Caco-2 (cell line): ENCODE results near the gene GPR39. TPM values are rescaled to one million over a fixed set of nuclear protein-coding genes. Genes with fewer than 3 reads are reported as not detected.
A peak's percentile ranks its signal among the peaks of the same experiment; 100 is the strongest.

Experiments
- BruUV-seq: library from RNA; stranded (reverse); fragments of 400-500 nt; replicated peaks from 2 replicates; lab custom pipeline; 2021; lab: Mats Ljungman, UMichigan
- CTCF ChIA-PET: fragments of 300-600 bp; sonication (Branson Sonifier 250); formaldehyde crosslinking; loops from one replicate; lab custom pipeline; 2022; ENCODE audit warnings: antibody characterized with exemption; lab: Charles Lee
- POLR2A ChIA-PET: fragments of 300-600 bp; sonication (Branson Sonifier 250); formaldehyde crosslinking; loops from one replicate; lab custom pipeline; 2022; ENCODE audit warnings: antibody characterized with exemption; lab: Charles Lee
- DNase-seq, 2 experiments: peaks; one replicate each; pipeline versions ENCODE4 v3.0.0 to v3.0.0-alpha.2; 2020 to 2022
- H3K27me3 ChIP-seq: replicated peaks from 2 replicates; pipeline ENCODE4 v1.6.0; 2011; ENCODE audit warnings: low read length; ENCODE audit not compliant: control insufficient read depth, insufficient read depth
- H3K36me3 ChIP-seq: 2 replicates; pipeline ENCODE4 v1.5.1; 2011; ENCODE audit warnings: low read length; ENCODE audit not compliant: control insufficient read depth, insufficient read depth
- H3K4me1 ChIP-seq: fragments of 250-450 bp; sonication (Bioruptor Pico); 2 replicates; pipeline ENCODE4 v1.5.1; 2020; ENCODE audit warnings: mild to moderate bottlenecking
- H3K4me3 ChIP-seq: 2 replicates; pipeline ENCODE4 v1.5.1; 2011; ENCODE audit warnings: low read depth, mild to moderate bottlenecking, control low read depth, low read length
- H3K9me3 ChIP-seq: fragments of 250-450 bp; sonication (Bioruptor Pico); 2 replicates; pipeline ENCODE4 v1.5.1; 2020; ENCODE audit warnings: mild to moderate bottlenecking, moderate library complexity
- H3K27ac Mint-ChIP-seq: one replicate; pipeline ENCODE4 v1.8.0; 2022; ENCODE audit warnings: mixed read lengths; ENCODE audit not compliant: unreplicated experiment
- H3K27me3 Mint-ChIP-seq: one replicate; pipeline ENCODE4 v1.8.0; 2022; ENCODE audit warnings: mixed read lengths; ENCODE audit not compliant: insufficient read depth, unreplicated experiment
- H3K36me3 Mint-ChIP-seq: one replicate; pipeline ENCODE4 v1.8.0; 2022; ENCODE audit warnings: mild to moderate bottlenecking, mixed read lengths; ENCODE audit not compliant: insufficient read depth, unreplicated experiment
- H3K4me1 Mint-ChIP-seq: one replicate; pipeline ENCODE4 v1.8.0; 2022; ENCODE audit warnings: low read depth, mixed read lengths; ENCODE audit not compliant: unreplicated experiment
- H3K4me3 Mint-ChIP-seq: one replicate; pipeline ENCODE4 v1.8.0; 2022; ENCODE audit warnings: mild to moderate bottlenecking, moderate library complexity, mixed read lengths; ENCODE audit not compliant: unreplicated experiment
- H3K9me3 Mint-ChIP-seq: one replicate; pipeline ENCODE4 v1.8.0; 2022; ENCODE audit warnings: mixed read lengths; ENCODE audit not compliant: unreplicated experiment
- CTCF ChIP-seq, 2 experiments: fragments of 200-600 bp in 1 of 2; IDR thresholded peaks; 1 replicate in 1 of 2; 2 replicates in 1 of 2; pipeline versions ENCODE4 v1.5.1 to v1.8.0; 2011 to 2022; ENCODE audit warnings: antibody characterized with exemption in 1 of 2, control low read depth in 1 of 2, inconsistent platforms in 1 of 2, low read depth in 1 of 2, low read length in 1 of 2, mild to moderate bottlenecking in 1 of 2, moderate library complexity in 1 of 2; ENCODE audit not compliant: insufficient read depth in 1 of 2, severe bottlenecking in 1 of 2, unreplicated experiment in 1 of 2
- intact Hi-C: fragments of 100-400 bp; cut with micrococcal nuclease; formaldehyde crosslinking; loops from one replicate; pipeline ENCODE4 v1.10.0; 2022; ENCODE audit not compliant: unreplicated experiment
- total RNA-seq: library from RNA; stranded (reverse); gene quantifications from 2 replicates; pipeline ENCODE4 v1.2.3, GENCODE V29; 2022

Gene GPR39
- total RNA-seq, 1 experiment from 2014 or later = 26.8 TPM

- Histone ChIP-seq H3K36me3 (no peaks in the 10 kb centered on the region; the same call in 1 of the 2 replicates), H3K4me1 (peaks cover 16% of the 10 kb centered on the region), H3K4me3 (no peak overlapping the region), H3K9me3 (peaks cover 31% of the 10 kb centered on the region), H3K27me3 (no peaks in the 10 kb centered on the region)
- Mint-ChIP-seq H3K4me3 (no peak overlapping the region), H3K27ac (no peak overlapping the region), H3K36me3 (peaks cover 36% of the 10 kb centered on the region), H3K27me3 (no peaks in the 10 kb centered on the region), H3K9me3 (peaks cover 28% of the 10 kb centered on the region), H3K4me1 (peaks cover 16% of the 10 kb centered on the region)
- intact Hi-C loops = loop anchor here (1.0 to 5.0 kb wide), 3 partner anchors 123 to 624 kb away; partner anchors contain the start of gene LYPD1
- ChIA-PET CTCF (interaction anchor here (0.6 to 1.0 kb wide), 13 partner anchors 27 to 624 kb away, joined by 3 to 7 read pairs (median 4); no protein-coding TSS in a partner anchor), POLR2A (no interaction called here)
- no TSS peak for BruUV-seq
- DNase-seq = peak; percentile 66 to 74
- peak; percentile 65 to 76 for TF ChIP-seq CTCF (IDR thresholded peaks at IDR 0.05; ENCODE audit: insufficient read depth in 1 of 2, low read depth in 1 of 2, low read length in 1 of 2, severe bottlenecking in 1 of 2, unreplicated experiment in 1 of 2)
These were observed 130.6 kb downstream of the GPR39 start for GRCh38 chr2:132547090-132547687.

GRCh38 chr2:132549935-132550670, 133.5 kb downstream of the GPR39 start:
- H3K9me3 ChIP-seq = peaks cover 10% of the 10 kb centered on the region
- no peak overlapping the region for H3K4me3 ChIP-seq
- intact Hi-C loops = loop anchor here (5.0 kb wide), 1 partner anchor 302 kb away; no protein-coding TSS in a partner anchor
- H3K4me1 Mint-ChIP-seq = peaks cover 10% of the 10 kb centered on the region
- H3K27me3 Mint-ChIP-seq = no peaks in the 10 kb centered on the region
- POLR2A ChIA-PET = no interaction called here
- peaks cover under 1% of the 10 kb centered on the region for H3K9me3 Mint-ChIP-seq
- no peaks in the 10 kb centered on the region for H3K27me3 ChIP-seq
- no peak for DNase-seq
- TF ChIP-seq CTCF (IDR thresholded peaks at IDR 0.05; ENCODE audit: insufficient read depth in 1 of 2, low read depth in 1 of 2, low read length in 1 of 2, severe bottlenecking in 1 of 2, unreplicated experiment in 1 of 2) = no peak
- CTCF ChIA-PET = no interaction called here
- H3K4me3 Mint-ChIP-seq = no peak overlapping the region
- no peak overlapping the region for H3K27ac Mint-ChIP-seq
- no TSS peak for BruUV-seq
- H3K4me1 ChIP-seq = no peaks in the 10 kb centered on the region
- H3K36me3 Mint-ChIP-seq = peaks cover 16% of the 10 kb centered on the region
- no peaks in the 10 kb centered on the region for H3K36me3 ChIP-seq

GRCh38 chr2:132550946-132551345, 134.3 kb downstream of the GPR39 start:
- Histone ChIP-seq H3K27me3 (no peaks in the 10 kb centered on the region), H3K9me3 (peaks cover 9% of the 10 kb centered on the region; the same call in 1 of the 2 replicates), H3K4me1 (no peaks in the 10 kb centered on the region), H3K36me3 (no peaks in the 10 kb centered on the region), H3K4me3 (no peak overlapping the region)
- no peaks in the 10 kb centered on the region for H3K27me3 Mint-ChIP-seq
- H3K27ac Mint-ChIP-seq = no peak overlapping the region
- POLR2A ChIA-PET = no interaction called here
- no TSS peak for BruUV-seq
- no peak overlapping the region for H3K4me3 Mint-ChIP-seq
- peaks cover 10% of the 10 kb centered on the region for H3K4me1 Mint-ChIP-seq
- intact Hi-C loops = no loop called here
- H3K36me3 Mint-ChIP-seq = peaks cover 11% of the 10 kb centered on the region
- CTCF ChIA-PET = no interaction called here
- DNase-seq = no peak
- H3K9me3 Mint-ChIP-seq = no peaks in the 10 kb centered on the region
- no peak for TF ChIP-seq CTCF (IDR thresholded peaks at IDR 0.05; ENCODE audit: insufficient read depth in 1 of 2, low read depth in 1 of 2, low read length in 1 of 2, severe bottlenecking in 1 of 2, unreplicated experiment in 1 of 2)
